ENCODE results near the gene SLC66A3.

DNA sequence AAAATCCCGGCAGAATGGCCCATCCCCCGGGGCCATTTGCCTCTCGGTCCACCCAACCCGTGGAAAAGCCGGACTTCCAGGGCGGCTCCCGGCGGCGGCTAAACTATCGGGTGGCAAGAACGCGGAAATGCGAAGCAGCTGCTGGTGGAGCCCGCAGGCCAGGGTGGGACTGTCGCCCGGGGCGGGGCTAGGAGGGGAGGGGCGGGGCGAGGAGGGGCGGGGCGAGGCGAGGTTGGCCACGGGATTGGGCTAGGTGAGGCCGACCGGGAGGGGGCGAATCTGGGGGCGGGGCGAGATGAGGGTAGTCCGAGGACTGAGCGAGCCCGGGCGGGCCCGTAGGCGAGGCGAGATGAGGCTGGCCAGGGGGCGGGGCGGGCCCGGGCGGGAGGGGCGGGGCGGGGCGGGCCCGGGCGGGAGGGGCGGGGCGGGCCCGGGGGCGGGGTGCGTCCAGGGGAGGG, 315 bp upstream of the SLC66A3 start:
- TF ChIP-seq, protein P1, sequence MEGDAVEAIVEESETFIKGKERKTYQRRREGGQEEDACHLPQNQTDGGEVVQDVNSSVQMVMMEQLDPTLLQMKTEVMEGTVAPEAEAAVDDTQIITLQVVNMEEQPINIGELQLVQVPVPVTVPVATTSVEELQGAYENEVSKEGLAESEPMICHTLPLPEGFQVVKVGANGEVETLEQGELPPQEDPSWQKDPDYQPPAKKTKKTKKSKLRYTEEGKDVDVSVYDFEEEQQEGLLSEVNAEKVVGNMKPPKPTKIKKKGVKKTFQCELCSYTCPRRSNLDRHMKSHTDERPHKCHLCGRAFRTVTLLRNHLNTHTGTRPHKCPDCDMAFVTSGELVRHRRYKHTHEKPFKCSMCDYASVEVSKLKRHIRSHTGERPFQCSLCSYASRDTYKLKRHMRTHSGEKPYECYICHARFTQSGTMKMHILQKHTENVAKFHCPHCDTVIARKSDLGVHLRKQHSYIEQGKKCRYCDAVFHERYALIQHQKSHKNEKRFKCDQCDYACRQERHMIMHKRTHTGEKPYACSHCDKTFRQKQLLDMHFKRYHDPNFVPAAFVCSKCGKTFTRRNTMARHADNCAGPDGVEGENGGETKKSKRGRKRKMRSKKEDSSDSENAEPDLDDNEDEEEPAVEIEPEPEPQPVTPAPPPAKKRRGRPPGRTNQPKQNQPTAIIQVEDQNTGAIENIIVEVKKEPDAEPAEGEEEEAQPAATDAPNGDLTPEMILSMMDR (IDR thresholded peaks at IDR 0.05; ENCODE audit: low read length): no peak
- no peak for TF ChIP-seq EZH2 (IDR thresholded peaks at IDR 0.05; ENCODE audit: borderline replicate concordance, low read length)

Data from OCI-LY1 (cell line).